Stimulated activated CD4-positive, alpha-beta T cell treated with anti-CD3 and anti-CD28 coated beads, Interleukin-4, amount 100 ng/mL, for 4 hours (primary cell): Measurements from ENCODE around the gene REXO1.

Experiments used
- DNase-seq, 2 experiments: peaks; one replicate each; pipeline ENCODE4 v3.0.0-alpha.2; 2020

The REXO1 gene

GRCh38 chr19:1860821-1861598 is 12.7 kb upstream of the REXO1 start:
- DNase-seq, result no peak

GRCh38 chr19:1860042-1860775 is 11.9 kb upstream of the REXO1 start:
- peak; percentile 39 to 60 for DNase-seq

GRCh38 chr19:1859331-1859781 is 11.1 kb upstream of the REXO1 start:
- no peak for DNase-seq

GRCh38 chr19:1858412-1859081 is 10.3 kb upstream of the REXO1 start:
- no peak for DNase-seq

- DNase-seq, result no peak
These were observed 9.5 kb upstream of the REXO1 start for GRCh38 chr19:1857648-1858326.

- peak; percentile 53 to 69 for DNase-seq
These were observed 8.7 kb upstream of the REXO1 start for GRCh38 chr19:1856698-1857603.

DNA sequence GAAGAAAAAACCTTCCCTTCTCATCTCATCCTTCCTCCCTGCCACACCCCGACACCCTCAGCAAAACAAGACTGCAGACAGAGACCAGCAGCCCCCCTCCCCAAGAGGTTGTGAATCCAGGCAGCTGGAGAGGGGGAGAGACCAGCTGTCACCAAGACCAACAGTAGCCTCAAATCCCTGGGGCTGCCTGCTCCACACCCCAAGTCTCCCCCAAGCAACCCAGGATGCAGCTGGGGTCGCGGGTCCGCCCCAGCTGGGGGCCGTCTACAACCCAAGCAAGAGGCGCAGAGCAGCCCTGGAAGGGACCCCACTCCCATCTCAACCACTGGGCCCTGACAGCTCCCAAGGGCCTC is 8.0 kb upstream of the REXO1 start:
- DNase-seq, result no peak

DNA sequence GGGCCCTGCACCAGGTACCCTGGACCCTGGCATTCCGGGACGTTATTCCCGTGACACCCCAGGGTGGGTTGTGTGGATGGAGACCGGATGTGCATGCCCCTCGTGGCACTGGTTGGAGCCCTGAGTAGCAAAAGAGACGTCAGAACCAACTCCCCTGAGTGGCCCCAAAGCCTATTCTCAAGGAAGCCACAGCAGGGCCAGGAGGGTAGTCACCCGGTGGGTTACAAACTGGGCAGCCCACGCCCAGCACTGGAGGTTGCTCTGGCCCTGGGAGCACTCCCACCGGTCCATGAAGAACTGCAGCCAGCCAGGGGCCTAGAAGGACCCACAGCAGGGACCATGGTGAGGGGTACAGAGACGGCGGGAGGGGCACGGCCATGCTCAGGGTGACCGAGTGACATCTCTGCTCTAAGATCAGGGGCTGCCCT is 7.6 kb upstream of the REXO1 start:
- DNase-seq, result no peak

GRCh38 chr19:1855040-1855827 is 7.0 kb upstream of the REXO1 start:
- peak; percentile 62 to 69 for DNase-seq

DNA sequence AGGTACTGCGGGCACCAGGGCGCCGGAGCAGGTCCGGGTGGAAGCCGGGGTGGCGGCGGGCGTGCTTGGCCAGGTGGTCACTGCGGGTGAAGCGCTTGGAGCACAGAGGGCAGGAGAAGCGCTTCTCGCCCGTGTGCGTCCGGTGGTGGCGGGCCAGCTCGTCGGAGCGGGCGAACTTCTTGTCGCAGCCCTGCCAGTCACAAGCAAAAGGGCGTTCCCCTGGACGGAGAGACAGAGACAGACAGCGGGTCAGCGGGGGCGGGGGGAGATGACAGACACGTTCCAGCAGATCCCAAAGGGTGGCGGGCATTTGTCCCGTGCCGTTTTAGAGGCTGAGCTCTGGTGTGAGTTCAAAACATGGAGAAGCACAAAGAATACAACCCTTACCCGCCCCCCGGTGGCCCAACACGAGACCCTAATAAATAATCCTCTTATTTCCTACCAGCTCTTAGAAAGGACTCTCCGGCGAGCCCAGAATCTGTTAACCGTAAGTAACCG is 6.3 kb upstream of the REXO1 start:
- DNase-seq, result no peak

DNA sequence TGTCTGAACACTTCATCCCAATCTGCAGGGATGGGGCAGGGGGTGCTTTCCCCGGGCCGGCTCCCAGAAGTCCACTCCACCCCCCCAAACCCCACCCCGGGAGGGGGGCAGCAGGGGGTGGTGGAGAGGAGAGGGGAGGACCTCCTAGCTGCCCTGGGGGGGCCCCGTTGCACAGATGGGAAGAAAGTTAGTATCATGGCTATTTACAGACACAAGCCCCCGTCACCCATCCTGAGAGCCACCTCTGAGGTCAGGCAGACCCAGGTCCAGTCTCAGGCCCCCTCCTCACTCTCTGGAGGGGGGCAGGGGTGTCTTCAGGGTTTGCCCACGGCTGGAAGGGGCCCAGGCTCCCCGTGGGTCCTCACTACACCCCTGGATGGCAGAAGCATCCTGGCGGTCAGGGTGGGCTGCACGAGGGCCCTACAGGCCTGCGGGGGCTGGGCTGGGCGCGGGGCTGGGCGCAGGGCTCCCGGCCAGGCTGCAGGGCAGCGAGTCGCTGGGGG is 5.8 kb upstream of the REXO1 start:
- DNase-seq, result no peak

DNA sequence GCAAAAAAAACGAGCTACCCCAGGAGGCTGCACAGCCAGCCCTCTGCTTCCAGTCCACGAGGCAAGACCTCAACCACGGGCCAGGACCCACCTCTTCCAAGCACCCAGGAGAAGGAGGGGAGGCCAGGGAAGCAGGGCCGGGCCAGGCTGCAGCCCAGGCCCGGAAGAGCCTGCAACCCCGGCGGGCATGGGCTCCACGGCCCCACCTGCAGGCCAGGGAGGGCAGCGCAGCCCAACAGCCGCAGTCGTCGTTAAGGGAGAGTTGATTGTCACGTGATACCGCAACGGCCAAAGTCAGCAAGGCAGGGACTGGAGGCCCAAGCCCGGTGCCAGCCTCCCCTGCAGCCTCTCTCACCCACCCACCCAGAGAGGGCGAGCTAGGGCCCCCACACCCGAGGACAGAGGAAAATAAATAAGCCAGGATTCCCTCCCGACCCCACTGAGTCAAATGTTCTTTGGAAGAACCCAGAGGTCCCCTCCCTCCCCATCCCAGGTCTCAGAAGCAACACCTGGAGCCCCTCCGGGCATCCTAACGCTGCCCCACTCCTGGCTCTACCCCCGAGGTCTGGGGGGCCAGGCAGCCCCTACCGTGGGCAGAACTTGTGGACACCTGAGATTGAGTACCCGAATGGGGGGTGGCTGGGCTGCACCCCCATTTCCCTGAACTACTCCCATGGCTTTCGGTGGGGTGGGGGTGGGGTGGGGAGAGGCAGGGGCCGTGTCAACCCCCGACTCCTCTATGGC is 5.2 kb upstream of the REXO1 start:
- DNase-seq, result peak; percentile 67 to 75

GRCh38 chr19:1852581-1853128 is 4.4 kb upstream of the REXO1 start:
- DNase-seq, result no peak

DNA sequence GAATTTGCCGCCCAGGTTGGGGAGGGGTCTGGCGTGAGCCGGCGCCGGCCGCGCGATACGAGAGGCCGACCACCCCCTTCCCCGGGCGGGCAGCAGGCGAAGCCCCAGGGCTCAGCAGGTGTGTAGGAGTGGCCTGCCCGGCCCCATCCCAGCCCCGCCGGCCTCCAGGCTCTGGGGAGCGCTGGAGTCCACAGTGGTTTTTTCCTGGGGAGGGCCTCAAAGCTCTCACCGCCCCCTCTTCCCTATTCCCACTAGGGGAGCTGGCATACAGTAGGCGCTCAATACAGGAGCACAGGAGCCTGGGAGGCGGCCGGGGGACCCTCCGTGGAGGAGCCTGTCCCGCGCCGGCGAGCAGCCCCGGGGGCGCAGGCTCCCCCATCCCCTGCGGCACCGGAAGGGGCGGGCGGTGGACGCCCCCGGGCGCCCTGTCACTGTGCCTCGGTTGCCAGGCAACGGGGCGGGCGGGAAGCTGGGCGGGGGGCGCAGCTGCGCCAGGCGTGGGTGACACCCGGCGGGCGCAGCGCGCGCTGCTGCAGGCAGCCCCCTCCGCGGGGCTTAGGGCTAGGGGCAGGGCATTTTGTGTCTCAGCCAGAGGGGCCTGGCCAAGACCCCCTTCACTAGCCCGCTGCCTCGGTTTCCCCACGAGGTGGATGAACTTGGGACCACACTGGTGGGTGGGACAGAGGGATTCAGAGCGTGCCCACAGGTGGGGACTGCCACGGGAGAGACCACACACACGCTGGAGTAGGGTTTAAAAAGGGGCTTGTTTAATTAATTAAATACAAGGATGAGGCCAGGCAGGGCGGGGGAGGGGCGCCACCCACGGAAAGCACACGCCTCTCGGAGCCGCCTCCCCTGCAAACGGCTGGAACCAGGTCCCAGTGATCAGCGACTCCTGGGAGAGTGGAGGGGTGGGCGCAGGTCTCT is 3.6 kb upstream of the REXO1 start:
- DNase-seq, result peak; percentile 65 to 82

DNA sequence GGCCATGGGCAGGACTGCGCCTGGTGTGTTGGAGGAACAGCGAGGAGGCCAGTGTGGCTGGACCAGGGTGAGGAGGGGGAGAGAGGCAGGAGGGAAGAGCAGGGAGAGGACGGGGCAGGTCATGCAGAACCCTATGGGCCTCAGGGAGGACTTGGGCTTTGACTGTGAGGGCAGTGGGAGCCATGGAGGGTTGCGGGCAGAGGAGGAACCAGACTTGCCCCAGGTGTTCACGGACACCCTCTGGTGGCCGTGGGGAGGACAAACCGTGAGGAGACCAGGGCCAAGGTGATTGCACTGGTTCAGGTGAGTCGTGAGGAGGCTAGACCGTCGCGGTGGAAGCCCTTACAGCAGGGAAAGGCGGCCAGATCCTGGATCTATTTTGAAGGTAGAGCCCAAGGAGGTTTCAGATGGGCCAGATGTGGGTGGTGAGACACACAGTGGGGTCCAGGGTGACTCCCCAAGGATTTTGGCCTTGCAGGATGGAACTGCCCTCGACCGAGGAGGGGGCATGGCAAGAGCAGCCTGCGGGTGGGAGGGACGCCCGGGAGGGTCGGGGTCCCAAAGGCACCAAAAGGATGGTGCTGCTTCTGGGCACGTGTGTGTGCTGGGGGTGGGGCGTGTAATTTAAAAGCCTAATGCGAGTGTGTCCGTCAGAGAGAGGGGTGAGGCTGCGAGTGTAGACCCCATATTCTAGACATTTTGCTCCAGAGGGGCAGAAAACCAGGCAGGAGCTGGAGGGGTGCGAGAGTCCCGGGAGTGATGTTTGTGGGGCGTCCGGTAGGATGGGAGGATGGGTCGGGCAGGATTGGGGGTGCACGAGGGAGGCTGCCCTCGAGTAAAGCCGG is 2.7 kb upstream of the REXO1 start:
- DNase-seq, result no peak

- DNase-seq, result no peak
These were observed 1.7 kb upstream of the REXO1 start for GRCh38 chr19:1849886-1850398.

GRCh38 chr19:1849132-1849474 is 820 bp upstream of the REXO1 start:
- DNase-seq, result no peak
